Suprapubic skin (tissue), 4 donors: ENCODE measurements around the gene CPB2. TPM values are rescaled to one million over a fixed set of nuclear protein-coding genes. Genes with fewer than 3 reads are reported as not detected.

Source experiments
- DNase-seq, 2 donors: peaks; one replicate each; pipeline ENCODE4 v3.0.0-alpha.2; 2019; ENCODE audit warnings: low spot score in 2 of 2
- H3K27ac ChIP-seq: fragments of 200-600 bp; sonication (generic); one replicate; pipeline ENCODE4 v1.5.1; 2019
- H3K27me3 ChIP-seq: fragments of 200-600 bp; sonication (generic); one replicate; pipeline ENCODE4 v1.5.1; 2019
- H3K36me3 ChIP-seq: fragments of 200-600 bp; sonication (generic); one replicate; pipeline ENCODE4 v1.5.1; 2019
- H3K4me1 ChIP-seq: fragments of 200-600 bp; sonication (generic); one replicate; pipeline ENCODE4 v1.5.1; 2019
- H3K4me3 ChIP-seq: fragments of 200-600 bp; sonication (generic); one replicate; pipeline ENCODE4 v1.5.1; 2019; ENCODE audit warnings: mild to moderate bottlenecking
- H3K9me3 ChIP-seq: fragments of 200-600 bp; sonication (generic); one replicate; pipeline ENCODE4 v1.5.1; 2019
- EP300 ChIP-seq: sonication (generic); formaldehyde crosslinking; IDR thresholded peaks from one replicate; pipeline ENCODE4 v1.6.1; 2017; ENCODE audit warnings: antibody characterized with exemption
- POLR2A ChIP-seq, 2 donors: fragments of 450-650 bp; IDR thresholded peaks; one replicate each; pipeline ENCODE4 v1.6.1; 2017; ENCODE audit warnings: antibody characterized with exemption in 2 of 2, mild to moderate bottlenecking in 2 of 2, moderate library complexity in 2 of 2
- POLR2AphosphoS5 ChIP-seq, 3 donors: sonication (generic); formaldehyde crosslinking; IDR thresholded peaks; one replicate each; pipeline ENCODE4 v1.6.1; 2017; ENCODE audit warnings: antibody characterized with exemption in 3 of 3
- WGBS: methylation state at CpG from one replicate; pipeline ENCODE4 v1.1.5; 2018; 5-methylcytosine and 5-hydroxymethylcytosine counted together
- total RNA-seq, 4 donors: library from RNA; depleted of rRNA; stranded (reverse); fragments of >200 nt; gene quantifications; one replicate each; pipeline ENCODE4 v1.1.0, GENCODE V29; 2016
- TF ChIP-seq, protein P1 (sequence below), 2 donors: fragments of 200-600 bp in 1 of 2; fragments of 450-650 bp in 1 of 2; sonication (generic) in 1 of 2; IDR thresholded peaks; one replicate each; pipeline ENCODE4 v1.5.1; 2016 to 2019; ENCODE audit warnings: antibody characterized with exemption in 2 of 2, mild to moderate bottlenecking in 1 of 2, moderate library complexity in 1 of 2

The CPB2 gene
- total RNA-seq, 4 donors from 2014 or later = 0.38 to 1.1 TPM; not detected in 2

GRCh38 chr13:46121597-46122163, 16.8 kb upstream of the CPB2 start:
- TF ChIP-seq EP300 (no peak), POLR2A (IDR thresholded peaks at IDR 0.05) (no peak), POLR2AphosphoS5 (IDR thresholded peaks at IDR 0.05) (no peak)
- TF ChIP-seq, protein P1, sequence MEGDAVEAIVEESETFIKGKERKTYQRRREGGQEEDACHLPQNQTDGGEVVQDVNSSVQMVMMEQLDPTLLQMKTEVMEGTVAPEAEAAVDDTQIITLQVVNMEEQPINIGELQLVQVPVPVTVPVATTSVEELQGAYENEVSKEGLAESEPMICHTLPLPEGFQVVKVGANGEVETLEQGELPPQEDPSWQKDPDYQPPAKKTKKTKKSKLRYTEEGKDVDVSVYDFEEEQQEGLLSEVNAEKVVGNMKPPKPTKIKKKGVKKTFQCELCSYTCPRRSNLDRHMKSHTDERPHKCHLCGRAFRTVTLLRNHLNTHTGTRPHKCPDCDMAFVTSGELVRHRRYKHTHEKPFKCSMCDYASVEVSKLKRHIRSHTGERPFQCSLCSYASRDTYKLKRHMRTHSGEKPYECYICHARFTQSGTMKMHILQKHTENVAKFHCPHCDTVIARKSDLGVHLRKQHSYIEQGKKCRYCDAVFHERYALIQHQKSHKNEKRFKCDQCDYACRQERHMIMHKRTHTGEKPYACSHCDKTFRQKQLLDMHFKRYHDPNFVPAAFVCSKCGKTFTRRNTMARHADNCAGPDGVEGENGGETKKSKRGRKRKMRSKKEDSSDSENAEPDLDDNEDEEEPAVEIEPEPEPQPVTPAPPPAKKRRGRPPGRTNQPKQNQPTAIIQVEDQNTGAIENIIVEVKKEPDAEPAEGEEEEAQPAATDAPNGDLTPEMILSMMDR (IDR thresholded peaks at IDR 0.05) = no peak
- peaks cover 26% of the 10 kb centered on the region for H3K4me1 ChIP-seq
- no peak for DNase-seq
- H3K27ac ChIP-seq = peak overlapping the region; percentile 46
- no peaks in the 10 kb centered on the region for H3K9me3 ChIP-seq
- 48% methylated on average over 4 of the region's 4 CpGs for WGBS
- H3K4me3 ChIP-seq = no peak overlapping the region
- H3K36me3 ChIP-seq = no peaks in the 10 kb centered on the region
- H3K27me3 ChIP-seq = no peaks in the 10 kb centered on the region

- WGBS = 40% methylated on average over 2 of the region's 2 CpGs
Measured at GRCh38 chr13:46121033-46121432, 16.2 kb upstream of the CPB2 start.

DNA sequence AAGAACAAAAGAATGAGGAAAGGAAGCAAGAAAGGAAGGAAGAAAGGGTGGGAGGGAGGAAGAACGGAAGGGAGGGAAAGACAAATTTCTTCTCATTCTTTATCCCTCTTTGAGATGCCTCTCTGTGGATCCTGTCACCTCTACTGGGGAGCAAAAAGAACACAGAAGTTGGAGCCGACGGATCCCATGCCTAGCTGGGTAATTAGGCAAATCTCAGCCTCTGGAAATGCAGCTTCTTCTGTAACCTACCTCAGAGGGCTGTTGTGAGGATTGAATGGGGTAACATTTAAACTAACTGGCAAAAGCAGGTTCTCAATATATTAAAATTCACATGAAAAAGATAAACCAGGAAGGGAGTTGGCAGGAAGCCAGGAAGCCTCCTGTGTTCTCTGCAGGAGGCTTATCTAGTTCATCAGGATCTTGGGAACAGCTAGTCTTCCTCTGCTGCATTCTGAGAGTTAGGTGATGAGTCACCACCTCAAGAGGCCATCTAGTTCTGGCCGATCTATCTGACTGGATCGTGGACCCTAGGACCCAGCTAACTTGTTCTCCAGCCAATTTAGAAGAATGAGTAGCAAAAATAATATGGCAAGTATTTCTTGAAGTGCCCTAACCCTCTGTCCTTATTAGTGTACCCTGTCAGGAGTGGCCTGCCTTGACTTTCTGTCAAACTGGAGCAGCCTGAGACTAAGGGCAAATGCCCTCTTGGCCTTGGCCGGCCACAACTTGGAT, 15.2 kb upstream of the CPB2 start:
- no peaks in the 10 kb centered on the region for H3K9me3 ChIP-seq
- no peak for DNase-seq
- no peak overlapping the region for H3K4me3 ChIP-seq
- TF ChIP-seq EP300 = no peak
- TF ChIP-seq, protein P1 (IDR thresholded peaks at IDR 0.05) = no peak
- no peak for TF ChIP-seq POLR2A (IDR thresholded peaks at IDR 0.05)
- TF ChIP-seq POLR2AphosphoS5 (IDR thresholded peaks at IDR 0.05) = no peak
- H3K27me3 ChIP-seq = no peaks in the 10 kb centered on the region
- no peak overlapping the region for H3K27ac ChIP-seq
- no peaks in the 10 kb centered on the region for H3K36me3 ChIP-seq
- 73% methylated on average over 6 of the region's 6 CpGs for WGBS
- H3K4me1 ChIP-seq = peaks cover 13% of the 10 kb centered on the region

More at GRCh38 chr13:46121033-46121432, 16.2 kb upstream of the CPB2 start:
- H3K27ac ChIP-seq = peak overlapping the region; percentile 46
- no peak for DNase-seq
- H3K9me3 ChIP-seq = no peaks in the 10 kb centered on the region
- H3K36me3 ChIP-seq = no peaks in the 10 kb centered on the region
- no peaks in the 10 kb centered on the region for H3K27me3 ChIP-seq
- peaks cover 23% of the 10 kb centered on the region for H3K4me1 ChIP-seq
- TF ChIP-seq POLR2A (IDR thresholded peaks at IDR 0.05) = no peak
- no peak for TF ChIP-seq POLR2AphosphoS5 (IDR thresholded peaks at IDR 0.05)
- TF ChIP-seq, protein P1 (IDR thresholded peaks at IDR 0.05) = no peak
- TF ChIP-seq EP300 = no peak
- H3K4me3 ChIP-seq = no peak overlapping the region

DNA sequence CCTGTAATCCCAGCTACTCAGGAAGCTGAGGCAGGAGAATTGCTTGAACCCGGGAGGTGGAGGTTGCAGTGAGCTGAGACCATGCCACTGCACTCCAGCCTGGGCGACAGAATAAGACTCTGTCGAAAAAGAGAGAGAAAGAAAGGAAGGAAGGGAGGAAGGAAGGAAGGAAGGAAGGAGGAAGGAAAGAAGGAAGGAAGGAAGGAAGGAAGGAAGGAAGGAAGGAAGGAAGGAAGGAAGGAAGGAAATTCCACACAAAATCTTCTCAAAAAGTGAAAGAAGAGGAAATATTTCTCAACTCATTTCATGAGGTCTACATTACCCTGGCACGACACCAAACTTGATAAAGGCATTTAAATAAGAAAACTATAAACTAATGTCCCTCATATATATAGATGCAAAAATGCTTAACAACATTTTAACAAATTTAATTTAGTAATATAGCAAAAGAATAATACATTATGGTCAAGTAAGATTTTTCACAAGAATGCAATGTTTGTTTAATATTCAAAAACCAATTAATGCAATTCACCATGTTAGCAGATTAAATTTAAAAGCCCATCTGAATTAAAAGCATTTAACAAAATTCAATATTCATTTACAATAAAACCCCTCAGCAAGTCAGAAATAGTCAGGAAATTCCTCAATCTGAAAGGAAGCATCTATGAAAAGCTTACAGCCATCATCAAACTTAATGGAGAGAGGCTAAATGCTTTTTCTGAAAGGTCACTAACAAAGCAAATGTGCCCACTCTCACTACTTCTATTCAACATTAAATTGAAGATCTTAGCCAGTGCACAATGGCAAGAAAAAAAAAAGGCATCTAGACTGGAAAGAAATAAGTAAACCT, 12.0 kb upstream of the CPB2 start:
- H3K27me3 ChIP-seq = no peaks in the 10 kb centered on the region

More for the DNA sequence above, 12.0 kb upstream of the CPB2 start:
- Histone ChIP-seq H3K36me3 (no peaks in the 10 kb centered on the region), H3K4me1 (peaks cover 12% of the 10 kb centered on the region), H3K4me3 (no peak overlapping the region), H3K27ac (no peak overlapping the region), H3K9me3 (no peaks in the 10 kb centered on the region)
- no peak for DNase-seq
- TF ChIP-seq POLR2A (IDR thresholded peaks at IDR 0.05) = no peak
- TF ChIP-seq EP300 = no peak
- TF ChIP-seq, protein P1 (IDR thresholded peaks at IDR 0.05) = no peak
- TF ChIP-seq POLR2AphosphoS5 (IDR thresholded peaks at IDR 0.05) = no peak
- 79% methylated on average over 4 of the region's 4 CpGs for WGBS
